Upper lobe of right lung (tissue), 1 donor: ENCODE measurements around the gene COL6A1. TPM values are rescaled to one million over a fixed set of nuclear protein-coding genes. Genes with fewer than 3 reads are reported as not detected.

Experiments used
- ATAC-seq: fragments of 200-7000 bp; cut with Tn5 transposase; one replicate; pipeline ENCODE4 v1.9.1; 2020; ENCODE audit warnings: mild to moderate bottlenecking, moderate library complexity
- DNase-seq: peaks from one replicate; pipeline ENCODE4 v3.0.0-alpha.2; 2020
- H3K27ac ChIP-seq: fragments of 200-600 bp; one replicate; pipeline ENCODE4 v1.8.0; 2022
- H3K27me3 ChIP-seq: fragments of 200-600 bp; one replicate; pipeline ENCODE4 v1.8.0; 2022; ENCODE audit warnings: mild to moderate bottlenecking
- H3K36me3 ChIP-seq: fragments of 200-600 bp; one replicate; pipeline ENCODE4 v1.8.0; 2022
- H3K4me1 ChIP-seq: fragments of 200-600 bp; one replicate; pipeline ENCODE4 v1.8.0; 2022
- H3K4me3 ChIP-seq: fragments of 200-600 bp; one replicate; pipeline ENCODE4 v1.8.0; 2022; ENCODE audit warnings: mild to moderate bottlenecking
- H3K9me3 ChIP-seq: fragments of 200-600 bp; one replicate; pipeline ENCODE4 v1.8.0; 2022
- intact Hi-C: fragments of 100-400 bp; cut with DNase I; formaldehyde crosslinking; loops from one replicate; pipeline ENCODE4 v1.11.0; 2022
- total RNA-seq: library from RNA; stranded (reverse); fragmentation: NEBNext Ultra II Directional; extraction: Animal tissue kit (Norgen Biotek cat#: 25700); gene quantifications from one replicate; pipeline ENCODE4 v1.2.1, GENCODE V29; 2021
- TF ChIP-seq, protein P1 (sequence below): fragments of 200-600 bp; IDR thresholded peaks from one replicate; pipeline ENCODE4 v1.8.0; 2022; ENCODE audit warnings: antibody characterized with exemption
- donor health status: DM: no; HTN: yes; CAD: no; lungs with severe emphysema.

Gene COL6A1
- total RNA-seq, 1 donor from 2014 or later, result 175 TPM

DNA sequence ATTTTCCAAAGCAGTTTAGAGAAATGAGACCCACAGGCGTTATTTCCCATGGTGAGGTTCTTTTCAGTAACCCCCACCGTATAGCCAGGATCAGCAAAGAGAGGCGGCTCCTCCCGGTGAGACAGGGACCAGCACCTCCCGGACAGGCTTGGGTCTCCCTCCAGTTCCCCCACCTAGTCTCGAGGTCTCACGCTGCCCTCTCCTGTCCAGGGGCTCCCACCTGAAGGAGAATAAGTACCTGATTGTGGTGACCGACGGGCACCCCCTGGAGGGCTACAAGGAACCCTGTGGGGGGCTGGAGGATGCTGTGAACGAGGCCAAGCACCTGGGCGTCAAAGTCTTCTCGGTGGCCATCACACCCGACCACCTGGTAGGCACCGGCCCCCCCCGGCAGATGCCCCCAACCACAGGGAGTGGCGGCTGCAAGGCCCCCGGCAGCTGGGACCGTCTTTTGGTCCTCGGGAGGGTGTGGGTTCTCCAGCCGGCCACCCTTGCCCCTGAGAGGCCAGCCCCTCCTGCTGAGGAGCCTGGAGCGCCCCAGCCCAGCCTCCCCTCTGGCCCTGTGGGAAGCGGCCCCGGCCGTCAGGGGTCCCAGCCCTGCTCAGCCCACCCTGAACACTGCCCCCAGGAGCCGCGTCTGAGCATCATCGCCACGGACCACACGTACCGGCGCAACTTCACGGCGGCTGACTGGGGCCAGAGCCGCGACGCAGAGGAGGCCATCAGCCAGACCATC lies 4.9 kb downstream of the COL6A1 start:
- no peaks in the 10 kb centered on the region for H3K9me3 ChIP-seq
- TF ChIP-seq, protein P1, sequence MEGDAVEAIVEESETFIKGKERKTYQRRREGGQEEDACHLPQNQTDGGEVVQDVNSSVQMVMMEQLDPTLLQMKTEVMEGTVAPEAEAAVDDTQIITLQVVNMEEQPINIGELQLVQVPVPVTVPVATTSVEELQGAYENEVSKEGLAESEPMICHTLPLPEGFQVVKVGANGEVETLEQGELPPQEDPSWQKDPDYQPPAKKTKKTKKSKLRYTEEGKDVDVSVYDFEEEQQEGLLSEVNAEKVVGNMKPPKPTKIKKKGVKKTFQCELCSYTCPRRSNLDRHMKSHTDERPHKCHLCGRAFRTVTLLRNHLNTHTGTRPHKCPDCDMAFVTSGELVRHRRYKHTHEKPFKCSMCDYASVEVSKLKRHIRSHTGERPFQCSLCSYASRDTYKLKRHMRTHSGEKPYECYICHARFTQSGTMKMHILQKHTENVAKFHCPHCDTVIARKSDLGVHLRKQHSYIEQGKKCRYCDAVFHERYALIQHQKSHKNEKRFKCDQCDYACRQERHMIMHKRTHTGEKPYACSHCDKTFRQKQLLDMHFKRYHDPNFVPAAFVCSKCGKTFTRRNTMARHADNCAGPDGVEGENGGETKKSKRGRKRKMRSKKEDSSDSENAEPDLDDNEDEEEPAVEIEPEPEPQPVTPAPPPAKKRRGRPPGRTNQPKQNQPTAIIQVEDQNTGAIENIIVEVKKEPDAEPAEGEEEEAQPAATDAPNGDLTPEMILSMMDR, result no peak
- DNase-seq, result peak; percentile 54
- H3K4me1 ChIP-seq, result peaks cover 2% of the 10 kb centered on the region
- intact Hi-C loops, result no loop called here
- no peak overlapping the region for H3K27ac ChIP-seq
- no peak overlapping the region for H3K4me3 ChIP-seq
- ATAC-seq, result no peak
- H3K36me3 ChIP-seq, result peaks cover 15% of the 10 kb centered on the region
- no peaks in the 10 kb centered on the region for H3K27me3 ChIP-seq

DNA sequence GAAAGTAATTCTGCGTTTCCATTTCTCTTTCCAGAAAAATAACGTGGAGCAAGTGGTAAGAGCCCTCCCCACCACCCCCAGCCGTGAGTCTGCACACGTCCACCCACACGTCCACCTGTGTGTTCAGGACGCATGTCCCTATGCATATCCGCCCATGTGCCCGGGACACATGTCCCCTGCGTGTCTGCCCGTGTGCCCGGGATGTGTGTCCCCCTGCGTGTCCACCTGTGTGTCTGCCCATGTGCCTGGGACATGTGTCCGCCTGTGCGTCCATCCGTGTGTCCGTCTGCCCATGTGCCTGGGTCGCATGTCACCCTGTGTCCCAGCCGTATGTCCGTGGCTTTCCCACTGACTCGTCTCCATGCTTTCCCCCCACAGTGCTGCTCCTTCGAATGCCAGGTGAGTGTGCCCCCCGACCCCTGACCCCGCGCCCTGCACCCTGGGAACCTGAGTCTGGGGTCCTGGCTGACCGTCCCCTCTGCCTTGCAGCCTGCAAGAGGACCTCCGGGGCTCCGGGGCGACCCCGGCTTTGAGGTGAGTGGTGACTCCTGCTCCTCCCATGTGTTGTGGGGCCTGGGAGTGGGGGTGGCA lies 5.6 kb downstream of the COL6A1 start:
- intact Hi-C loops, result no loop called here
- Histone ChIP-seq H3K27ac (no peak overlapping the region), H3K9me3 (no peaks in the 10 kb centered on the region), H3K36me3 (peaks cover 15% of the 10 kb centered on the region), H3K4me1 (no peaks in the 10 kb centered on the region), H3K4me3 (no peak overlapping the region), H3K27me3 (no peaks in the 10 kb centered on the region)
- DNase-seq (peak; percentile 57), ATAC-seq (no peak)
- TF ChIP-seq, protein P1, result no peak

DNA sequence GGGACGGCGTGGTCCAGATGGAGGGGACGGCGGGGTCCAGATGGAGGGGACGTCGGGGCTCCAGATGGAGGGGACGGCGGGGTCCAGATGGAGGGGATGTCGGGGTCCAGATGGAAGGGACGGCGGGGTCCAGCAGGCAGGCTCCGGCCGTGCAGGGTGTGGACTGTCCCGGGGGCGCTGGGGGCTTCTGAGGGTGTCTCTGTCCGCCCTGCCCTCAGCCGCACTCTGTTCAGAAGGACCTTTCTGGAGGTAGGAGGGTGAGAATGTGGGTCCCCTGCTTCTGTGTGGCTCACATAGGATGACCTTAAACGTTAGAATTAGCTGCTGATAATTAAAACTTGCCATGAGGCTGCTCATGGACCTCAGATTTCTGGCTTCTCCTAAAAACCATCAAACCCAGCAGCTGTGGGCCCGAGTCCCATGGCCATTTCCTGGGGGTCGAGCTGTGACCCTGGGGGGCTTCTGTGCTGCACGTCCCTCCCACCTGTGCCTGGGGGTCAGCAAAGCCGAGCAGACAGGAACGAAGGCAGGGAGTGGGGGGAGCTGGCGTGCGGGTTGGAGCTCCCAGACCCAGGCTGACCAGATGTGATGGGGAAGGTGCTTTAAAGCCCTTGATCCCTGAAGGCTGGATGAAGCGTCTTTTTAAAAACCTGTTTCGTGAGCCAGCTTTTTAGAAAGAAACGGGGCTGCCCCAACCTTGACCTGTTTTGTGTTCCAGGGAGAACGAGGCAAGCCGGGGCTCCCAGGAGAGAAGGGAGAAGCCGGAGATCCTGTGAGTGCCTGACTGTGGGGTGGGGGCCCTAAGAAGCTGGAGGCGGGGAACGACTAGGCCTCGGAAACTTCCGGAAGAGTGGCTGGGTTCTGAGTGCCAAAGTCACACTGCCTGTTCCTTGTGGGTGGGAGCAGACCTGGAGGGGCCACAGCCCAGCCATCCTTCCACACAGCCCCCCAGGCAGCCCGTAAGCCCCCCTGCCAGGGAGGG lies 7.1 kb downstream of the COL6A1 start:
- peaks cover 20% of the 10 kb centered on the region for H3K36me3 ChIP-seq
- DNase-seq (peak; percentile 50), ATAC-seq (no peak)
- no peak overlapping the region for H3K27ac ChIP-seq
- H3K4me3 ChIP-seq, result no peak overlapping the region
- intact Hi-C loops, result no loop called here
- no peaks in the 10 kb centered on the region for H3K4me1 ChIP-seq
- H3K9me3 ChIP-seq, result no peaks in the 10 kb centered on the region
- H3K27me3 ChIP-seq, result no peaks in the 10 kb centered on the region
- TF ChIP-seq, protein P1, result no peak

DNA sequence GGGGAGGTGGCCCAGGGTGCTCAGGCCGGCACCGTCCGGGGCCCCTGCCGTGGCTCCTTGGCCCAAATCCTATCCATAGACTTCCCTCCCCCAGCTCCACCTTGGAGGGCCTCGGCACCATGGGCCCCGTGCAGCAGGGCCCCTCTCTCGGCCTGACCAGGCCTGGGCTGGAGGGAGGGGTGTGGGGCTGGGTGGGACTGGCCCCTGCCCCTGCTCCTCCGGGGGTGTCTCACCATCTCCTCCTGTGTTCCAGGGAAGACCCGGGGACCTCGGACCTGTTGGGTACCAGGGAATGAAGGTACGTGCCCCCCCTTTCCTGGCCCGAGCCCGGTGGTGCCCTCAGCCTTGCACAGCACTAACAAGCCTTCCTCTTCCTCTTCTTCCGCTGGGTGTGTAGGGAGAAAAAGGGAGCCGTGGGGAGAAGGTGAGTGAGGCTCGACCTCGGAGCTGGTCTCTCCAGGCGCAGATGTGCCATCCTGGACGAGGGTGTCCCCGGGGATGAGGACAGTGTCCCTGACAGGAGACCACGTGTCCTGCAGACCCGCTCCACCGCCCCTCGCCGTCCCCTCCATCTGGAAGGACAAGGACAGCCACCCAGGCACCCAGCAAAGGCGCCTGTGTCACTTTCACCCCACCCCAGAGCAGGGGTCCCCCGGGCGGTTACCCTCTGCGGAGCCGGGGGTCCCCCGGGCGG lies 7.9 kb downstream of the COL6A1 start:
- ATAC-seq, result no peak
- TF ChIP-seq, protein P1, result no peak
- peaks cover 20% of the 10 kb centered on the region for H3K36me3 ChIP-seq
- no peaks in the 10 kb centered on the region for H3K27me3 ChIP-seq
- DNase-seq, result peak; percentile 66
- no peaks in the 10 kb centered on the region for H3K9me3 ChIP-seq
- H3K4me3 ChIP-seq, result no peak overlapping the region
- H3K4me1 ChIP-seq, result no peaks in the 10 kb centered on the region
- H3K27ac ChIP-seq, result no peak overlapping the region
- intact Hi-C loops, result no loop called here

DNA sequence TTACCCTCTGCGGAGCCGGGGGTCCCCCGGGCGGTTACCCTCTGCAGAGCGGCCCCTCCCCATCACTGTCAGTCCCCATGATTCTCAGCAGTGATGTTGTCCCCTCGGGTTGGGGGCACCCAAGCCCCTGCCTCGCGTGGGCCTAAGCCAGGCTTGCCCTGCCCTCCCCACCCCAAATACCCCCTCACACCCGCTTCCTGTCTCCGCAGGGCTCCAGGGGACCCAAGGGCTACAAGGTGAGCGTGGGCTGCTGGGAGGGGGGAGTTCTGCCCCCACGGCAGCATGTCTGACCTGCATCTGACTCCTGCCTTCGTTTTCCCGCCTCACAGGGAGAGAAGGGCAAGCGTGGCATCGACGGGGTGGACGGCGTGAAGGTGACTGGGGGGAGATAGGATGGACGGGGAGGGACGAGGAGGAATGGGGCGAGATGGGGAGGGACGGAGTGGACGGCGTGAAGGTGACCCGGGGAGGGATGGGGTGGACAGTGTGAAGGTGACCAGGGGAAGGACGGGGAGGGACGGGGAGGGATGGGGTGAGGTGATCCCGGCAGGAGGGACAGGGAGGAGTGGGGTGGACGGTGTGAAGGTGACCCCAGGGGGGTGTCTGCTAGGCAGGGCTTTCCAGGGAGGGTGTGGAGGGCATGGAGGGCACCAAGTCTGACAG lies 8.6 kb downstream of the COL6A1 start:
- peak; percentile 59 for DNase-seq
- Histone ChIP-seq H3K36me3 (peaks cover 20% of the 10 kb centered on the region), H3K27me3 (no peaks in the 10 kb centered on the region), H3K4me1 (no peaks in the 10 kb centered on the region), H3K27ac (no peak overlapping the region), H3K9me3 (no peaks in the 10 kb centered on the region), H3K4me3 (no peak overlapping the region)
- intact Hi-C loops, result no loop called here
- TF ChIP-seq, protein P1, result no peak
- ATAC-seq, result no peak
